HG03432 (cell line): Measurements from ENCODE around the gene KIAA1755.
"Not testable (repeated sequence)": the region's sequence is repeated elsewhere in the genome, so short reads cannot be mapped to it uniquely, and the experiment has no call there.

Experiments used
- ATAC-seq: cut with Tn5 transposase; IDR thresholded peaks from one replicate; pipeline ENCODE4 v1.9.1; 2021; ENCODE audit warnings: mild to moderate bottlenecking, moderate library complexity; ENCODE audit not compliant: unreplicated experiment

KIAA1755 gene

DNA sequence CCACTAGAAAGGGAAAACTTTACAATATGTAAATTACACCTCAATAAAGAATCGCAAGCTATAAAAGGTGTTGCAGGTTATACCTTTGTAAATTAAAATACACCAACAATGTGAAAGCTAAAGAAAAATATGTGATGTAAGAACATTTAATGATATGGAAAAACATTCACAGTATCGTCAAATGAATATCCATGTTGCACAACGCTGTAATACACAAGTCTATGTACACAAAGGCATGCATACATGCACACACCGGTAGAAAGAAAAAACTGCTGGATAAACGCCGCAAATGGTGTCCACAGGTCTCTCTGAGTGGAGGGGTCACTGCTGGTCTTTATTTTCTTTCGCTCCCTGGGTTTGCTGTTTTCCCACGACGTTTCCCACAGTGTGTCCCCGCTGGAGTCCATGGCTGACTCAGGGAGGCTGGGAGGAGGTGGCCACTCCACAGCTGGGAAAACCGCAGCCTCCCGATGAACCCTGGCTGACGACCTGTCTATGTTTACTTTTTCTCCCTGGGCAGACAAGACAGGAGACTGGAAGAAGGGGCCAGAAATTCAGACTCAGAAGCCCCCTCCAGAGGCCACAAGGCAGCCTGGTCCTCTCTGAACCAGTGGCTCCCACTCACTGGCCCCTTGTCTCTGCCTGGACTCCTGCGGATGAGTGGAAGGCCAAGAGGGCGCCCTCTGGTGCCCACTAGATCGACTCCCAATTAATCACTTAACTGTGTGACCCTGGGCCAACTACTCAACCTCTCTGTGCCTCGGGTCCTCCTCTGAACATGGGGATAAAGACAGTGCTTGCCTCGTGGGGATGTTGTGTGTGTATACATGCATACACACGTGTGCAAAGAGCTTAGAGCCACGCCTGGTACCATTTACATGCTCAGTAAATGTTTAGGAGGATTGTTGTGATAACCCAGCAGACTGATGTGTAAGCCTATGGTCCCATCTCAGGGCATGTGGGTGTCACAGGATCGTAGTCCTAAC lies 30.6 kb upstream of the KIAA1755 start:
- no peak for ATAC-seq

DNA sequence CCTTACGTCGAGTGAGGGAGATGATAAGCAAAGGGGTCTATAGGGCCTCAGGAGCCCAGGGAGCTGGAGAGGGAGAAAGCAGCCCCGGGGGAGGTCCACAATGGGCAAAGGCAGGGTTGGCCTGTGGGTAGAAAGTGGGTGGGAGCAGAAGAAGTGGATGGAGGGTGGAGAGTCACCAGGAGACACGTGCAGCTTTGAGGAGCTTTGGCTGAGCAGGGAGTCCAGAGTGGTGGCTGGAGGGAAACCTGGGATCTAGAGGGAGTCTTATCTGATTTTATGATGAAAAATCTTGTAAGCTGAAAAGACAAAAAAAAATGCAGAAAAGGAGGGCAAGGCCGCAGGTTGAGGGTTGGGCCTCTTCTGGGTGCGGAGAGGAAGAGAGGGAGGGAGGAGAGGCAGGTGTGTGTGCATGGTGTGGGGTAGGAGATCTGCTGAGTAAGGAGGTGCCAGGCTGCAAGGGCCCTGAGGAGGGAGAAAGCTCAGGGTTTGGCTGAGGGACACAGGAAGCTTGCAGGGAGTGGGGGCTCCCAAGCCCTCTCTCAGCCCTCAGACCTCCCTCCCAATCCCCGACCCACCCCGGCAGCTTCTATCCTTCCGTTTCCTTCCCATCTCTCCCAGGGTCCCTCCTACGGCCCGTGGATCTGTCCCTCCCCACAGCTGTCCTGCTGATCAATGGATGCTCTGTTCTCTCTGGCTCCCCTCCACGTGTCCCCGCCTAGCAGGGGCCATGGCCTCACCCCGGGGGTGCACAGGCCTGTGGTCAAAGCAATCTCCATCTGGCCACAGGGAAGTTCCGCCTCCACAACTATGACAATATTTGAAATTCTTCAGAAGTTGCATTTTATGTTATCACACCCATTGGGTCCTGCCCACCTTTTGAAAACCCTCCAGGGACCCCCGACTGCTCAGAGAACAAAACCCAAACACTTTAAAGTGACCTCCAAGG lies 26.3 kb upstream of the KIAA1755 start:
- no peak for ATAC-seq

DNA sequence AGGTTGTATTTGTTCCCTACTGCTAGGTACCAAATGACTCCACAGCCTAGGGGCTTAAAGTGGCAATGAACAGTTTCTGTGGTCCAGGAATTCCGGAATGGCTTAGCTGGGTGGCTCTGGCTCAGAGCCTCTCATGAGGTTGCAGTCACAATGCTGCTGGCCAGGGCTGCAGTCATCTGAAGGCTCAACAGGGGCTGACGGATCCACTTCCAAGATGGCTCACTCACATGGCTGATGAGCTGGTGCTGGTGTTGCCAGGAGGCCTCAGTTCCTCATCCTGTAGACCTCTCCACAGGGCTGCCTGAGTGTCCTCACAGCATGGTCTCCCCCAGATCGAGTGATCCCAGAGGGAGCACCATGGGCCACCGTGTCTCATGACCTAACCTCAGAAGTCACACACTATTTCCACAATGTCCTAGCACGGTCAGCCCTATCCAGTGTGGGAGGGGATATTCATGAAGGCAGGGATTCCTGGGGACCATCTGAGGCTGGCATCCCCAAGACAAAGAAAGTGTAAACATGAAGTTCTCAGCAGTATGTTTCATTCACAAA lies 24.4 kb upstream of the KIAA1755 start:
- no peak for ATAC-seq

DNA sequence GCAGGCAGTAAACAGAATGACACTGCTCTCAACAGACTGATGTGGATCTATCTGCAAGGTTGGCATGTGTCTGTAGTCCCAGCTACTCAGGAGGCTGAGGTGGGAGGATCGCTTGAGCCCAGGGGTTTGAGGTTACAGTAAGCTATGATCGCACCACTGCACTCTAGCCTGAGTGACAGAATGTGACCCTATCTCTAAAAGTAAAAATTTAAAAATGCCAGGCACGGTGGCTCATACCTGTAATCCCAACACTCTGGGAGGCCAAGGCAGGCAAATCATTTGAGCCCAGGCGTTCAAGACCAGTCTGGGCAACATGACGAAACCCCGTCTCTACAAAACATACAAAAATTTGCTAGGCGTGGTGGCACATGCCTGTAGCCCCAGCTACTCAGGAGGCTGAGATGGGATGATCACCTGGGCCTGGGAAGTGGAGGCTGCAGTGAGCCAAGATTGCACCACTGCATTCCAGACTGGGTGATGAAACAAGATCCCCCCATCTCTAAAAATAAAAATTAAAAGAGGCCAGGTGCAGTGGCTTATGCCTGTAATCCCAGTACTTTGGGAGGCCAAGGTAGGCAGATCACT lies 23.6 kb upstream of the KIAA1755 start:
- ATAC-seq = not testable (repeated sequence)

DNA sequence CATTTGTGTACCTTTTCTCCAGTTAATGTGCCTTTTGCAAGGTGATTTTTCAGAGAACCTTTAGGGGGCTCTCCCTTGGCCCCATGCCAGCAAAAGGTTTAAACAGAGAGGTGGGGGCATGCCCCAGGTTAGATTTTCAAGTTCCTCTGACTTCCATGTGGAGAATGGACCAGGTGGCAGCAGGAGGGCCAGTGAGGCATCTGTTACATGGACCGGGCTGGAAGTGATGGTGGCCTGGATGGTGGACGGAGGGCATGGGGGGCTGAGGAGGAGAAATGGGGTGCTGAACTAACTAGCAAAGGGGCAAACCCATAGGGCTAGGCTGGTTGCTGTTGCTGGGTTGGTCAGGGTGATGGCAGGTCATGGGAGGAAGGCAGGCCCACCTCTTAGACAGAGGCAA lies 22.7 kb upstream of the KIAA1755 start:
- no peak for ATAC-seq

DNA sequence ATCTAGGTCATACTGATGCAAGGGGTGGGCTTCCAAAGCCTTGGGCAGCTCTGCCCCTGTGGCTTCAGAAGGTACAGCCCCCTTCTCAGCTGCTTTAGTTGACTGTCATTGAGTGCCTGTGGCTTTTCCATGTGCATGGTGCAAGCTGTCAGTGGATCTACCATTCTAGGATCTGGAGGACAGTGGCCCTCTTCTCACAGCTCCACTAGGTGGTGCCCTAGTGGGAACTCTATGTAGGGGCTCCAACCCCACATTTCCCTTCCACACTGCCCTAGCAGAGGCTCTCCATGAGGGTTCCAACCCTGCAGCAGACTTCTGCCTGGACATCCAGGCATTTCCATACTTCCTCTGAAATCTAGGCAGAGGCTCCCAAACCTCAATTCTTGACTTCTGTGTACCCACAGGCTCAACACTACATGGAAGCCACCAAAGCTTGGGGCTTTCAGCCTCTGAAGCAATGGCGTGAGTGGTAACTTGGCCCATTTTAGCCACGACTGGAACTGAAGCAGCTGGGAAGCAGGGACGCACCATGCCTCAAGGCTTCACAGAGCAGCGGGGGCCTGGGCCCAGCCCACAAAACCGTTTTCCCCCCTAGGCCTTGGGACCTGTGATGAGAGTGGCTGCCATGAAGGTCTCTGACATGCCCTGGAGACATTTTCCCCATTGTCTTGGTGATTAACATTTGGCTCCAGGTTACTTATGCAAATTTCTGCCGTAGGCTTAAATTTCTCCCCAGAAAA lies 20.8 kb upstream of the KIAA1755 start:
- ATAC-seq = not testable (repeated sequence)

DNA sequence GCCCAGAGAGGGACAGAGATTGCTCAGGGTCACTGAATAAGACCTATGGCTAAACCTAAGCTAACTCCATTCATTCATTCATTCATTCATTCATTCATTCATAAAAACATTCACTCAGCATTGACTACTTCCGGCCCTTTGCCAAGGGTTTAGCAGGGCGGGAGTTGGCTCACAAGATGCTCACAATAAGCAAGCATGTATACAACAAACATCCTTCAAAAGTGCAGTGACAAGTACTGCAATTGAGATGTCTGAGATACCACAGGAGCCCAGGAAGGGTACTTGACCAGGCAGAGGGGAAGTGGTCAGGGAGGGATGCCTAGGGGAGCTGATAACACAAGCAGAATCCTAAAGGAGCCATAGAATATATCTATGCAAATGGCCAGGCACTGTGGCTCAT lies 18.2 kb upstream of the KIAA1755 start:
- ATAC-seq = no peak

DNA sequence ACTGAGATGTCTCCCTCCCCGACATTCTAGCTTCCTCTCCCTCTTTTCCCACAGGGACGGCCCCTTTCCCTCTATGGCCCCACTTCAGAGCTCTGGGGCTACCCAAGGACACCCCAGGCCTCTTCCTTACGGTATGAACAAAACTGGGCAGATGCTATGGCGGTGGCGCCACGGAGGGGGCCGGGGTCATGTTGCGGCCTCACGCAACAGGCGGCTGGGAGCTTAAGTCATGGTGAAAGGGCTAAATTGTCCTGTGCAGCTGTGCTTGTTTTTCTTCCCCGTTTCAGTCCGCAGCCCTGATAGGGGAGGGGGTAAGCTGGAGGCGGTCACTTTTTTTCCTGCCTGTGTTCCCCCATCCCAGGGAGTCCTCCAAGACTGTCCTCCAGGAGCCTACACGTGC lies 17.6 kb upstream of the KIAA1755 start:
- ATAC-seq = no peak

DNA sequence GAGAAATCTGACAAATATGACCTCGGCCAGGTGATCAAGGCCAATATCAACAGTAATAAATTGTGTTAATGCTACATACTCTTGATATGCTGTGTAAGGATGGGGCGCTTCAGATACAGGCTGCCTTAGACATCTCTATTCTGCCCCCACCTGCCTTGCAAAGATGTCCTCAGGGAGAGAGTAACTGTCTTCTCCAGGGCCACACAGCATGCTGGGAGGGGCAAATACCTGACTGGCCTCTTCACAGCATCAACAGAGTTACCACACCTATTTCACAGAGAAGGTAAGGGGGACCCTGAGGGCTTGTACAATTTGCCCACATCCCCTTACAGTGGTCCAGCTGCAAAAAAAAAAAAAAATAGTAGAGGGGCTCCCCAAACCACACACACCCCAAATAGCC lies 17.2 kb upstream of the KIAA1755 start:
- no peak for ATAC-seq

DNA sequence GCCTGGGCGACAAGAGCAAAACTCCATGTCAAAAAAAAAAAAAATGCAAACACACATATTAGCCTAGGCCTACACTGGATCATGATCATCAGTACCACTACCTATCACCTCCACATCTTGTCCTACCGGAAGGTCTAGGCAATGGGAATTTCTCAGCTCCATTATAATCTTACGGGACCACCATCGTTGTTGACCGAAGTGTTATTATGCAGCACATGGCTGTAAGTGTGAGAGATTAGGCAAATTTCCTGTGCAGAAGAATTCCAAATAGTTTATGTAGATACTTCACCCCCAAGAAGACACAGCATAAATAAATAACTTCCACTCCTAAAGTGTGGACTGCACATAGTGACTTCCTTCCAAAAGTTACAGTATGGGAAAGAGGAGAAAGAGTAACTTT lies 16.8 kb upstream of the KIAA1755 start:
- ATAC-seq = no peak

DNA sequence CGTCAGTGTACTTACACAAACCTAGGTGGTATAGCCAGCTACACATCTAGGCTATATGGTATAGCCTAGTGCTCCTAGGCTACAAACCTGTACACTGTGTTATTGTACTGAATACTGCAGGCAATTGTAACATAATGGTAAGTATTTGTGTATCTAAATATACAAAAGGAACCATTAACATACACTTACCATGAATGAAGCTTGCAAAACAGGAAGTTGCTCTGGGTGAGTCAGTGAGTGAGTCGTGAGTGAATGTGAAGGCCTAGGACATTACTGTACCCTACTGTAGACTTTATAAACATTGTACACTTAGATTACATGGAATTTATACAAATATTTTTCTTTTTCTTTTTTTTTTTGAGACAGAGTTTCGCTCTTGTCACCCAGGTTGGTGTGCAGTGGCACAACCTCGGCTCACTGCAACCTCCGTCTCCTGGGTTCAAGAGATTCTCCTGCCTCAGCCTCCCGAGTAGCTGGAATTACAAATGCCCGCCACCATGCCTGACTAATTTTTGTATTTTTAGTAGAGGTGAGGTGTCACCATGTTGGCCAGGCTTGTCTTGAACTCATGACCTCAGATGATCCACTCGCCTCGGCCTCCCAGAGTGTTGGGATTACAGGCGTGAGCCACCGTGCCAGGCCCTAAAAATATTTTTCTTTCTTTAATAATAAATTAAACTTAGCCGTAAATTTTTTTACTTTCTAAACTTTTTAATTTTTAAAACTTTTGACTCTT lies 15.4 kb upstream of the KIAA1755 start:
- ATAC-seq = no peak

DNA sequence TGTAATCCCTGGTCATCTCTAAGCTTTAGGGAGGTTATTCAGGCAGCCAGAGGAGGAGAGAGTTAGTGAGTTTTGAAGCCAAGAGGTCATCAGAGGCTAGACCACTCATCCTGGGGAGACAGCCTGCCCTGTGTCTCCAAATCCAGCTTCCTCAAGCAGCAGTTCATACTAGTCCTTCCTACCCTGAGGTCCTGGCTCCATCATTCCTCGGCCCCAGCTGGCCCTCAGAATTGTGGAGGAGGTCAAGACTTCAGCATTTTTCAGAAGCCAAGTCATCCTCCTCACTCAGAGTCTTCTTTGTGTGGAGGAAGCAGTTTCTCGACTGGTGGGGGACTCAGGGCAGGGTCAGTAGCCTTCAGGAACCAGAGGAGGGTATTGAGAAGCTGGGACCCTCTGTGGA lies 12.4 kb upstream of the KIAA1755 start:
- ATAC-seq = no peak

DNA sequence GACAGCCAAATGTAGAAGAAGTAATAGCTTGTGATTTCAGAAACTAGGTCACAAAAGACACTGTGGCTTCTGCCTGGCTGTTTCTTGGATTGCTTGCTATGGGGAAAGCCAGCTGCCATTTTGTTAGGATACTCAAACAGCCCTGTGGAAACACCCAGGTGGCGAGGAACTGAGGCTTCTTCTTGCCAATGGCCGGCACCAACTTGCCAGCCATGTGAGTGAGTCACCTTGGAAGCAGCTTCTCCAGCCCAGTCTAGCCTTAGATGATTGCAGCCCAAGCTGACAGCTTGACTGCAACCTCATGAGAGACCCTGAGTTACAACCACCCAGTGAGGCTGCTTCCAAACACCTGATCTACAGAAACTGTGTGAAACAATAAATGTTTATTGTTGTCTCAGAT lies 11.9 kb upstream of the KIAA1755 start:
- no peak for ATAC-seq

DNA sequence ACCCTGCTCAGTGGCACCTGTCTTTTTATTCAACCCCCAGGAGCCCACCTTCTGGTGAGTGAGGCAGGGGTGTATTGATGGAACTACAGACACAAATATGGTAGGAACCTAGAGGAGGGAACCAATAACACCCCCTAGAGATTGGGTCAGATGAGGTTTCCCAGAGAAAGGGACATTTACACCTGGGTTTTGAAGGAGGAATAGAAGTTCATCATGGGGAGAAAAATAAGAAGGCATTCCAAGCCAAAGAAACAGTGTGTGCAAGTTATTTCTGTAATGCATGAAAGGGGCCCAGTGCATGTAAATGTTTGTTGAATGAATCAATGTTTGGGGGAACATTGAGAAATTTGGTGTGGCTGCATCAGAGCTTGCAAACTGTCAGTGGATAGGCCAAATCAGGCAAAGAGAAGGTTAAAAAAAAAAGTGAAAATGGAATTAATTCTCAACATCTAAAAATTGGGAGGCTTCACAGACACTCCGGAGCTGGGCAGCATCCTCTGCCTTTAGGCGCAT lies 11.1 kb upstream of the KIAA1755 start:
- no peak for ATAC-seq

DNA sequence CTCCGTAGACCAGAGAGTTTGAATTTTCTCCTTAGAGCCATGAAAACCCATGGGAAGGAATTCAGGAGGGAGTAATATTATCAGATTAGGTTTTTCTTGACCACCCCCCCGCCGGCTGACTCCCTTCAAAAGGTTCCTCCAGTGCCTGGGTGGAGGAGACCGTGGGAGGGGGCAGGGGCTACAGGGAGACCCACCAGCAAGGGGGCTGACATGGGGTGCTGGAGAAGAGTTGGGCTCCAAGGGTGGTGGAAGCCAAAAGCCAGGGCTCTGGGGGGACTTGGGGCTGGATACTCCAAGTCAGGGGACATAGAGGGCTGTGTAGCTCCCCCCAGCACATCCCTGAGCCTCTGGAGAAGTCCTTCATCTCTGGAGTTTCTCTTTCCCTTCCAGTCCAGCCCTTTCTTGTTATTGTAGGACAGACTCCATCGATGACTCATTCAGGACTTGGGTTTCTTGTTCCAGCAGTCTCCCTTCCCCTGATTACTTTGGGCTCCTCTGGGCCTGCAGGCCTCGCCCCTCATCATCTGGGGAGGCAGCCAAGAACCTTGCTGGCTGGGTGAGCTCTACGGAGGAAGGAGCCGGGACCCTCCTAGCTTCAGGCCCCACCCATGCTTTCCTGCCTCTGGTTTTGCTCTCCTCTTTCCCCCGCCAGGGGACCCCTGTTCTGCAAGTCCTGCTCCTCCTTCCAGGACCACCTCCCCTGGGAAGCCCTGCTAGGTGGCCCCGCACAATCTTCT lies 10.5 kb upstream of the KIAA1755 start:
- ATAC-seq = no peak

DNA sequence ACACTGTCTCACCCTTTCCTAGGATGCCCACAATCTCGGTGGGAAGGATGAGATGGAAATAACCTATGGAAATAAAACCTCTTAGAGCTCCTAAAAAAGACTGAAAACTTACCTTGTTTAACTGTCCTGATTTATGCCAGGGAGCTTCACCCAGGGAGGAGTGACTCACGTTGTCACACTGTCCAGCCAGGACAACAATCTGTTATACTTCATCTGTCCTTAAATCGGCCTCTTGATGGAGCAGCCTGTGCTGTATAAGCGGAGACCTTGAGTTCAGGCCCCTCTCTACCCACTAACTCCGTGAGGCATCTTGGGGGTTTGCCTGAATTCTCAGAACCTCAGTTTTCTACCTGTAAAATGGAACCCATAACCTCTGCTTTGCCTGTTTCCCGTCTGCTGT lies 9.2 kb upstream of the KIAA1755 start:
- no peak for ATAC-seq

DNA sequence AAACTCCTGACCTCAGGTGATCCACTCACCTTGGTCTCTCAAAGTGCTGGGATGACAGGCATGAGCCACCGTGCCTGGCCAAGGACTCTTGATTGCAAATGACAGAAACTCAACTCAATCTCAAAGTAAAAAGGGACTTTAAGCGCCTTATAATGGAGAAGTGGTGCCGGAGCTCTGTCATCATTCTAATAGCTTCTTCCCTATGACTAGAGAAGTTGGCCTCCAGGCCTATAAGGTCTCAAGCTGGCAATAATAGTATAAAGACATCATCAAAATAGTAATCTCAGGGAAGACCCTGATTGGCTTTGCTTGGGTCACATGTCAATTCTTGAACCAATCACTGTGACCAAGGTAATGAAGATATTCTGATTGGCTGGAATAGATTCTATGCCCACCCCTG lies 8.5 kb upstream of the KIAA1755 start:
- no peak for ATAC-seq

DNA sequence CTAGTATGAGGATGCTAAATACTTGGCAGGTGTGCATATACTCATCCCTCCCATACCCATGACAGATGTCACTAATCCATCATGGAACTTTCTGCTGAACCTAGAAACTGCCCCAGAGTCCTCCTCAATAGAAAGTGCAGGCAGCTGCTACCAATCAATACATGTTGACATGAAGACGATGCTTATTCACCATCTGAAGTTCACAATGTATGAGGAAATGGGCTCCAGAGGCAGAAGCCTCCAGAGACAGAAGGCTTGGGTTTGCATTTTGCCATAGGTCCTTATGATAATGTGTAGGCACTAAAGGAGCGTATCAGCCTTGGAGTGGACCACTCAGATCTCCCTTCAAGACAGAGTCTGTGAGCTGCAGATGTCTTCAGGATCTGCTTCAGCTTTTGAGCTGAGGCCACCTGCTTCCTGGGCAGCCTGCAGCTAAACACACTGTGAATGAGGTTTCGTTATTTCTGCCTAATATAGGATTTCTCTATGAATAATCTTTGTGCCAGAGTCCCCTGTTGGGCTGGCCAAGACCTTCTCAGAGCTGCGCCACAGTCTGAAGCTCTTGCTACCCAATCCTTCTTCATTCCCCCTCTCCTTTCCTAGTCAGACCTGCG lies 7.5 kb upstream of the KIAA1755 start:
- no peak for ATAC-seq
